HAP-1 (cell line): ENCODE measurements around the gene SHE.
A peak's percentile ranks its signal among the peaks of the same experiment; 100 is the strongest.

Source experiments
- DNase-seq, 2 experiments: peaks; one replicate each; pipeline ENCODE4 v3.0.0-alpha.2; 2016 to 2020; ENCODE audit warnings: low spot score in 2 of 2
- H3K27me3 ChIP-seq: fragments of 250-450 bp; sonication (Bioruptor Pico); 2 replicates; pipeline ENCODE4 v1.5.1; 2020; ENCODE audit warnings: low read depth, mild to moderate bottlenecking, moderate library complexity
- H3K36me3 ChIP-seq: fragments of 250-450 bp; sonication (Bioruptor Pico); replicated peaks from 2 replicates; pipeline ENCODE4 v1.5.1; 2020; ENCODE audit warnings: mild to moderate bottlenecking
- H3K4me1 ChIP-seq: fragments of 250-450 bp; sonication (Bioruptor Pico); 2 replicates; pipeline ENCODE4 v1.5.1; 2020; ENCODE audit warnings: mild to moderate bottlenecking
- H3K4me3 ChIP-seq: fragments of 250-450 bp; sonication (Bioruptor Pico); 2 replicates; pipeline ENCODE4 v1.5.1; 2020; ENCODE audit warnings: mild to moderate bottlenecking, moderate library complexity
- H3K9me3 ChIP-seq: fragments of 250-450 bp; sonication (Bioruptor Pico); 2 replicates; pipeline ENCODE4 v1.5.1; 2020; ENCODE audit warnings: mild to moderate bottlenecking, moderate library complexity
- in situ Hi-C: fragments of 300-500 bp; cut with MboI; formaldehyde crosslinking; loops from 3 replicates; pipeline ENCODE4 v1.14.3; 2020; ENCODE audit warnings: low sequenced_read_pairs, inconsistent platforms, mixed read lengths

SHE gene

DNA sequence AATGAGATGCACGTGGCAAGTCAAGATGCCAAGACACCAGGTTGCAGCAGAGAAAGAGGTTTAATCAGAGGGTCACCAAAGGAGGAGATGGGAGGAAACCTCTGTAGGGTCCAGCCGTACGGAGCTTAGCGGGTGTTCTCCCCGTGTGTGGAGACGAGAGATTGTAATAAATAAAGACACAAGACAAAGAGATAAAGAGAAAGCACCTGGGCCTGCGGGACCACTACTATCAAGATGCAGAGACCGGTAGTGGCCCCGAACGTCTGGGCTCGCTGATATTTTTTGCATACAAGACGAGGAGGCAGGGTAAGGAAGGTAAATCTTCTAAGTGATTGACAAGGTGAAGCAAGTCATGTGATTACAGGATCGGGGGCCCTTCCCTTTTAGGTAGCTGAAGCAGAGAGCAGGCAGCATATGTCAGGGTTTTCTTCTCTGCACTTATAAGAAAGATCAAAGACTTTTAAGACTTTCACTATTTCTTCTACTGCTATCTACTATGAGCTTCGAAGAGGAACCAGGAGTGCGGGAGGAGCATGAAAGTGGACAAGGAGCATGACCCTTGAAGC, 41.4 kb downstream of the SHE start:
- Histone ChIP-seq H3K4me1 (no peaks in the 10 kb centered on the region), H3K27me3 (no peaks in the 10 kb centered on the region), H3K9me3 (no peaks in the 10 kb centered on the region), H3K4me3 (no peak overlapping the region), H3K36me3 (no peaks in the 10 kb centered on the region)
- in situ Hi-C loops: no loop called here
- DNase-seq: no peak

DNA sequence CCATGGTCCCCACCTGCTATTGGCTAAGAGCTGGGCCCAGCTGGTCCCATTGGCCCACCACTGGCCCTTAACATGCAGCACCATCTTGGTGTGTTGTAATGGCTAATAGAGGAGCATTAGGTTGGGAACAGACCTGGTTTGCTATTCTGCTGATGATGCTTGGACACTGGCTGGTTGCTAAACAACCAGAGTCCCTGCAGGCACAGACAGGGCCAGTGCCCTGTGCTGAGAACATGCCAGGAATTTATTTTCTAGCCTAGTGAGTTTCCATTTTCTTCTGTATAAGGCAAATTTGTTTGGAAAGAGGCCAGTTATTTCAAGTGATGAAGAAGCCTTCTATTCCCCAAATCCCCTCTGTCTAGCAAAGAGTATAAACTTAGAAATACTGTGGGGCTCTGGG, 43.1 kb downstream of the SHE start:
- H3K36me3 ChIP-seq: no peaks in the 10 kb centered on the region
- H3K9me3 ChIP-seq: no peaks in the 10 kb centered on the region
- H3K4me1 ChIP-seq: no peaks in the 10 kb centered on the region
- H3K4me3 ChIP-seq: no peak overlapping the region
- DNase-seq: no peak
- in situ Hi-C loops: no loop called here
- H3K27me3 ChIP-seq: no peaks in the 10 kb centered on the region

DNA sequence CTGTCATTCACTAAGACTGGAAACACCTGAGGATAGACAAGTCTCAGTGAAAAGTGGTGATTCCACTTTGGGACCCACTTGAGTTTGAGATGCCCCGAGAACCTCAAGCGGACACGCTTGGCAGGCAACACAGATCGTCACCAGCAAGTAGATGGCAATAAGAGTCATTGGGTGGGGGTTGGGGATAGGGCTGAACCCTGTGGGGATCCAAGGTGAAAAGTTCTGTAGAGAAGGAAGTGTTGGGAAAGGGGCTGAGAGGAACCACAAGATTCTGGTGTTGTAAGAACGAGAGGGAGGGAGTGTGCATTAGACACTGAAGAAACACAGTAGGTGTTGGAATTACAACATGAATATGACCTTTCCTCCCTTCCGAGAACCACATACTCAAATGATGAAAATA, 45.6 kb downstream of the SHE start:
- Histone ChIP-seq H3K9me3 (no peaks in the 10 kb centered on the region), H3K36me3 (no peaks in the 10 kb centered on the region), H3K27me3 (no peaks in the 10 kb centered on the region), H3K4me1 (no peaks in the 10 kb centered on the region), H3K4me3 (no peak overlapping the region)
- in situ Hi-C loops: no loop called here
- no peak for DNase-seq

DNA sequence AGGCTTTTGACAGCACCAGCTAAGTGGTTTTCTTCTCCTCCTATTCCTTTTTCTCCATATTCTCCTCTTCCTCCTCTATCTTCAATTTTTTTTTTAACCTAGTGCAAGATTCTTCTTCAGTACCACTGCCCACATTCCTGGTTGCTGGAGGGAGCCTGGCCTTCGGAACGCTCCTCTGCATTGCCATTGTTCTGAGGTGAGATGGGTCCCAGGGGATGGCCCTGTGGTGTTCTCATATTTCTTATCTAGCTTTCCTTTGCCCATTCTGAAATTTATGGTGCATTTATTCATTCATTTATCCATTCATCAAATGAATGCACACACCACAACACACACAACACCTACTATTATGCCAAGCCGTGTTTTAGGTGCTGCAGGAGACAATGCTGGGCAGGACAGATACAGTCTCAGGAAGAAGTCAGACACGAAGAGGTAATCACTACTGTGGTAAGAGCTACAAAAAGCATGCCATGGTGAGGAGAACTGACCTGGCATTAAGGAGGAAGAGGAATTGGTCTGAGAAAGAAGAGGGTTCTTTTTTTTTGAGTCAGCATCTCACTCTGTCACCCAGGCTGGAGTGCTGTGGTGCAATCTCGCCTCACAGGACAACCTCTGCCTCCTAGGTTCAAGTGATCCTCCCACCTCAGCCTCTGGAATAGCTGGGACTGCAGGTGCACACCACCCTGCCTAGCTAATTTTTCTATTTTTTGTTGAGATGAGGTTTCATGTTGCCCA, 47.7 kb downstream of the SHE start:
- Histone ChIP-seq H3K4me3 (no peak overlapping the region), H3K27me3 (no peaks in the 10 kb centered on the region), H3K9me3 (no peaks in the 10 kb centered on the region), H3K36me3 (no peaks in the 10 kb centered on the region), H3K4me1 (no peaks in the 10 kb centered on the region)
- in situ Hi-C loops: no loop called here
- peak in 1 of 2 experiments; percentile 51 for DNase-seq

DNA sequence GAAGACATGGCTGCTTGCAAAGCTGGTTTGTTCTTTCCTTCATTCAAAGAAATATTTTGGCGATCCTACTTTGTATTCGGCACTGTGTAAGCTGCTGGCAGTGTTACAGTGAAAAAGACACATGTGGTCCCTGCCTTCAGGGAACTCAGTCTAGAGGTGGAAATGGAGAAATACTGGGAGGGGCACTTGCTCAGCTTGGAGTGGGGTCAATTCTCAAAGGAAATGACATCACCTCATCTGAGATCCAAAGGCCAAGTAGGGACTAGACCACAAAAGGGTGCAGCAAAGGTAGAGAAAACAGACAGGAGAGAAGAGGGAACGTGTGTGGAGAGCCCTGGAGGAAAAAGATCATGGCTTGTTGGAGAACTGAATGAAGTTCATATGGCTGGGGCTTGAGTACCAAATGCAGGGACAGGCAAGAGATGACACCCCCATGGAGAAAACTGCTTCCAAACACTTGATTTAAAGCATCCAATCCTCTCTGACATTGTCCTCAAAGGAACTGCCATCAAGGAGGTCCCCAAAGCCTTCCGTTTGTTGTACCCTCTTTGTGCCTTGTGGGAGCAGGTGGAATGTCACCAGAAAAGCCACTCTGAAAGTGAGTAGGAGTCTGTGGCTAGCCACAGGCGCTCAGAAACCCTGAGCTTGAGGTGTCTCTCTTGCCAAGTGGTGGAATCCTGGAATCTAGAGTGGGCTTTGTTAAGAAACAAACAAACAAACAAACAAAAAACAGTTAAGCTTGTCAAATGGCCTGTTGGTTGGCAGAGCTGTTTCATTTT, 48.4 kb downstream of the SHE start:
- Histone ChIP-seq H3K27me3 (no peaks in the 10 kb centered on the region), H3K4me1 (no peaks in the 10 kb centered on the region), H3K9me3 (no peaks in the 10 kb centered on the region), H3K36me3 (no peaks in the 10 kb centered on the region), H3K4me3 (no peak overlapping the region)
- in situ Hi-C loops: no loop called here
- no peak for DNase-seq

DNA sequence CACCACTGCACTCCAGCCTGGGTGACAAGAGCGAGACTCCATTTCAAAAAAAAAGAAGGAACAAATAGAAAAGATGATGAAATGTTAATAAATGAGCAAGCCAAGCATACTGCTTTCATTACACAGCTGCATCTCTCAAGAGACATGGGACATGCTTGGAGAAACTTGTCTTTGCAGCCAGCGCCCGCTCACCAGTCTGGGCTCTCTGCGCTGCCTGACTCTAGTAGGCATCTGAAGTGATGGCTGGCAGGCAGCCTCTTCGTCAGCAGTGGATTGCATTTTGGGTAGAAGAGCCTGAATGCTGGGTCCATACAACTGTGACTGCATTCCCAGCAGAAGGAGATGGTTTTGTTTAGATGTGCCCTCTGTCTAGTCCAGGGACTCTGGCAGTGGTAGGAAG, 49.1 kb downstream of the SHE start:
- Histone ChIP-seq H3K27me3 (no peaks in the 10 kb centered on the region), H3K4me3 (no peak overlapping the region), H3K9me3 (no peaks in the 10 kb centered on the region), H3K4me1 (no peaks in the 10 kb centered on the region), H3K36me3 (no peaks in the 10 kb centered on the region)
- no peak for DNase-seq
- in situ Hi-C loops: no loop called here

DNA sequence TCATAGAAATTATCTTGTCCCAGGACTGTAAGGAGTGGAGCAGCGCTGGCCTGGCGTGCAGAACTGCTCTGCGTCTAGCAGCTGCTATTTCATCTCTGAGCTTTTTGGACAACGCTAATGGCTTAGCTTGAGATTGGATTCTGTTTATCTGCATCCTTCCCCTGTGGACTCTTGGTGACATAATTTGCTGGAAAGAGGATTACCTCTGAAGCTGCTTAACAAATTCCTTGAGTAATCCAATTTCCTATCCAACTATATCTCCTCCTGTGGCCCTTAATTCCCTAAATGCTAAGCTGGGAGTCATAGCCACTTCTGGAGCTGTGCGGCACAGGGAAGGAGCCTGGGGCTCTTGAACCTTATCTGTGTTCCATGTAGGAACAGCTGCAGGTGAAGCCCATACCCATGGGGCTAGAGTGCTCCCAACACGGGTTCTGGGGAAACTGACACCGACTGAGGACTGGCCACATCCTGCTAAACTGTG, 53.8 kb downstream of the SHE start:
- H3K4me3 ChIP-seq: no peak overlapping the region
- no peaks in the 10 kb centered on the region for H3K36me3 ChIP-seq
- H3K9me3 ChIP-seq: no peaks in the 10 kb centered on the region
- DNase-seq: no peak
- no peaks in the 10 kb centered on the region for H3K4me1 ChIP-seq
- in situ Hi-C loops: no loop called here
- H3K27me3 ChIP-seq: no peaks in the 10 kb centered on the region

DNA sequence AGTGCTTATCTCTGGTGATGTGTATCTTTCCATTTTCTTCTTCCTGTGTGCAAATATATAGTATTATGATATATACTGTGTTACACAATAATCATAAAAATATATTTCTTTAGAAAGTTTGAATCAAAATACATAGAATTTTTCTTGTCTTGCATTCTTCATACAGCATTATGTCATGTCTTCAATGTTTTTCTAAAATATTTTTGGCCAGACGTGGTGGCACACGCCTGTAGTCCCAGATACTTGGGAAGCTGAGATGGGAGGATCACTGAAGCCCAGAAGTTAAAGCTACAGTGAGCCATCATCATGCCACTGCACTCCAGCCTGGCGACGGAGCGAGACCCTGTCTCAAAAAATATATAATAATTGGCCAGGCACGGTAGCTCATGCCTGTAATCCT, 55.4 kb downstream of the SHE start:
- no peak for DNase-seq
- Histone ChIP-seq H3K4me1 (no peaks in the 10 kb centered on the region), H3K4me3 (no peak overlapping the region), H3K27me3 (no peaks in the 10 kb centered on the region), H3K9me3 (no peaks in the 10 kb centered on the region), H3K36me3 (no peaks in the 10 kb centered on the region)
- in situ Hi-C loops: no loop called here

DNA sequence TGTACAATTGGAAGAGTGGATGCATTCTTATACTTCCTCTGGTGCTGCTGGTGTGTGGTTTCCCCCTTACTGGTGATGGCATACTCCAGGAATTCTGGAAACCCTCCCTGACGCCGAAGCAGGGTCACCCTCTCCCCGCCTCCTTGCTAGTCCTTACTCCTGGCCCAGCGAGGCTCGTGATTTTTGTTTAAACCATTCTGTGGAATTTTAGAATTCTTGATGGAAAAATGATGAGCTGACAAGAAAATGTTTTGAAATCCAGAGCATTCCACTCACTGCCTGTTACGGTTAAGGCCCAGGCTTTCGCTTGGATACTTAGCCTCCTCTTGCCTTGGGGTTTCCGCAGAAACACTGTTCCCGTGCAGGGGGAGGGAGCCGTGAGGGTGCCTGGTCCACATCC, 55.9 kb downstream of the SHE start:
- no peaks in the 10 kb centered on the region for H3K27me3 ChIP-seq
- H3K9me3 ChIP-seq: no peaks in the 10 kb centered on the region
- H3K4me3 ChIP-seq: no peak overlapping the region
- in situ Hi-C loops: no loop called here
- H3K4me1 ChIP-seq: no peaks in the 10 kb centered on the region
- no peak for DNase-seq
- H3K36me3 ChIP-seq: no peaks in the 10 kb centered on the region

DNA sequence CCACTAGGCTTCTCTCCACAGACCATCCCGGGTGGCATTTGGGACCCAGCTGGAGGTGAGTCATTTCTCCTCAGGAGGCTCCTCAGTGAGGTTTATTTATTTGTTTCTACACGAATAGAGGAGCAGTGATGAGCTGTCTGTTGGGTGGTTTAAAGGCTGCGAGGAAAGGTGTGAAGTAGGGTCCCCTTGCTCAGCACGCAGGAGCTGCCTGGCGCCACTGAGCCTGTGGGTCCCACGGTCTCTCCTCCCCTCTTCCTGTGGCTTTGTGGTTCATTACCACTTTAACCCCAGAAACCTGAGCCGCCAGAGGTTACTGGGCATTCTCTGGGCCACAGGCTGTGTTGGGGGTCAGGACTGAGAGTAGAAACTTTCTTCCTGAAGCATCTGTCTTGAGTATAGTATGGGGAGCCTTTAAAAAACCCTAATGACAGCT, 57.2 kb downstream of the SHE start:
- Histone ChIP-seq H3K4me3 (no peak overlapping the region), H3K9me3 (no peaks in the 10 kb centered on the region), H3K4me1 (no peaks in the 10 kb centered on the region), H3K36me3 (no peaks in the 10 kb centered on the region), H3K27me3 (no peaks in the 10 kb centered on the region)
- DNase-seq: no peak
- in situ Hi-C loops: no loop called here

DNA sequence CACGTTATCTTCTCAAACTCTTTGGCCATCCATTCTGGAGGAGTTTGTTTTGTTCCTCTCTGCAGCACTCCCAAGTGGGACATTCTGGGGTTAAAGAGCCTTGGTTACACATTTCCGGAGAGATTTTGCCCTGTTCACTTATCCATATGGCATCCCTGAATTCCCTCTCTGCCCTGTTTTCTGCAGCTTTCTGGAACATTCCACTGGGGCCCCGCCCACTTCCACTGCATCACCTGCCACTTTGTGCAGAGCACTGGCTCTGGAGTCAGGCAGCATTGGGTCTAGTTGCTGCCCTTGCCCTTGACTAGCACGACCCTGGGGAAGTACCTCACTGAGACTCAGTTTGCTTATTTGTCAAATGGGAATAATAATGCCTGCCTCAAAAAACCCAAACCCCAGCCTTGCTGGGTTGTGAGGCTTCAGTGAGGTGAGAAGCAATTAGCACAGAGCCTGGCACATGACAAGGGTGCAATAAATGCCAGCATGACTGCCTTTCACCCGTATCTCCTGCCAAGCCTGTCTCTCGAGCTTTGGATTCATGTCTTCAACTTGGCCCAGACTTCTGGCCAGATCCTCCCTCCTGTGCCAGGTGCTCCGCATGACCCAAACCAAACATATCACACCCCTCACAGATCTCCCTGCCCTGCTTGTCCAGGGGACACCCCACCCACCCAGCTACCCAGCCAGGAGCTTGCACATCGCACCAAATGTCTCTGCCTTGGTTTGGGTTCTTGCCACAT, 58.8 kb downstream of the SHE start:
- H3K4me1 ChIP-seq: no peaks in the 10 kb centered on the region
- H3K27me3 ChIP-seq: no peaks in the 10 kb centered on the region
- in situ Hi-C loops: no loop called here
- H3K36me3 ChIP-seq: no peaks in the 10 kb centered on the region
- no peak overlapping the region for H3K4me3 ChIP-seq
- no peak for DNase-seq
- H3K9me3 ChIP-seq: no peaks in the 10 kb centered on the region

DNA sequence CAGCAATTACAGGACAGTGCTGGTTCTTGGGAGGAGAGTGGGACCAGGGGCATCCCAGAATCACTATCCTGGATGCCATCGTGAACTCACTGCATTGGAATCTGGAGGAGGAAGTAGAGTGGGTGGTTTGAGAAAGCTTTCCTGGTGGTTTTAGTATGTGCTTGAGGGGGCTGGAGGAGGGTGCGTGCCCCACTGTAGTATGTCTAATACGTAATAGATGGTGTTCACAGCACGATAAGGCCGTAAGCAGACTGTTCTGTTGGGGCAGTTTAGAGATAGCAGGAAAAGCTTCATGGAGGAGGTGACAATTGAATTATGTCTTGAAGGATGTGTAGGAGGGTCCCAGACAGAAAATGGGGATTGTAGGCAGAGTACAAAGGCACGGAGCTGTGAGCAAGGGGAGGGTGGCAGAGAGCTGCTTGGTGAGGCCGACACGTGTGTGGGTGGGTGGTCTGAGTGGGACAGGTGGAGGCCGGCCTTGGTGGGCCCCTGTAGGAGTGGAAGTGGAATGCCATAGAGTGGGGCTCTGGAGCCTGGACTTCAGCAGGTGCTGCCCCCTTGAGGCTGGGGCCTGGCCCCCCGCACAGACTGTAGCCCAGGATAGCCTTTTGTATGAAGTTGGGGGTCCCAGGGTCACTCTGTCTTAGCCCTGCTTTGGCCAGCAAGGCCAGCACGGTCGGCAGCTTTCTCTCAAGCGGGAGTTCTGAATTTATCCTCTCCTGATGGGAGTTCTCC, 60.0 kb downstream of the SHE start:
- peak in 1 of 2 experiments; percentile 33 for DNase-seq
- Histone ChIP-seq H3K4me1 (no peaks in the 10 kb centered on the region), H3K4me3 (no peak overlapping the region), H3K9me3 (no peaks in the 10 kb centered on the region), H3K27me3 (no peaks in the 10 kb centered on the region), H3K36me3 (no peaks in the 10 kb centered on the region)
- in situ Hi-C loops: no loop called here

DNA sequence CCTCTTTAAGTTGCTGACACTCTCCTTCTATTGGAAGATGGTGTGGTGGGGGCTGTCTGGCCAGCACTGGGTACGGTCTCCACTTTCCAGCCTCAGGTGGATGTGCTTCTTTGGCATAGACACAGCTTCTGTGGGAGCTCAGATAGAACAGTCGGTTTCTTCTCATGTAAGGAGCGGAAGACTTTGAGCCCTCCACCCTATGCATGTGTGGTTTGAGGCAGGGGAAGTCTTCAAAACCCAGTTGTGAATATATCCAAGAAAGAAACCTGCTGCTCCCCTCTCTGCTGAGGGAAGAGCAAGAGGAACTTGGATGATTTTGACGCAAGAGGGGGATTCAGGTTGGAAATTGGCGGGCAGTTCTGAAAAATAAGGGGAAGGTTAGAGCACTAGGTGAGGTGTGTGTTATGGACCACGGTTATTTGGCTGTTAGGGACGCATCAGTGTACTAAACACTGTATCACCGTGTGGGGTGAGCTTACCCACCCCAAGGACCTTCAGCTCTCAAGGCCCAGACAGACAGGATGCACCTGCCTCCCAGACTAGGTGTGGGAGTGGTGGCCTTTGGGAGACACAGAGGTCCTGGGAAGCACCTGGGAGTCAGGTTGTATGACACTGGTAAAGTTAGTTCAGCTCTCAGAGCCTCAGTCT, 60.8 kb downstream of the SHE start:
- no peak for DNase-seq
- H3K9me3 ChIP-seq: no peaks in the 10 kb centered on the region
- in situ Hi-C loops: no loop called here
- H3K4me3 ChIP-seq: no peak overlapping the region
- H3K27me3 ChIP-seq: no peaks in the 10 kb centered on the region
- H3K4me1 ChIP-seq: no peaks in the 10 kb centered on the region
- H3K36me3 ChIP-seq: no peaks in the 10 kb centered on the region
